Measurements from ENCODE around the gene DAB1.

DNA sequence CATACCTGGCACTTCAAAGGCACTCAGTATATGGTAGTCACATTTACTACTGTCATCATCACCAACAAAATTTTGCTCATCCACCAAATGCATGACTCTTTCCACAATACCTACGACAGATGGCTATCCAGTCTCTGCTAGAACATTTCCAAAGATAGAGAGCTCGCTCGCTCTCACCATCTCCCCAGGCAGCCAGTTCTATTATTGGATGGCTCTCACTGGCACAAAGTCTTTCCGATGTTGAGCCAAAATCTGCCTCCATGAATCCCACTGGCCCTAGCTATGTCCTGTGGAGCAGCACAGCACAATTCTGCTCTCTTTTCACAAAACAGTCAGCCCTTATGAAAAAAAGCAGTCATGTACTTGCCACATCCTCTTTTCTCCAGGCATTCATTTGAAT, 102.1 kb downstream of the DAB1 start:
- TF ChIP-seq, protein P1, sequence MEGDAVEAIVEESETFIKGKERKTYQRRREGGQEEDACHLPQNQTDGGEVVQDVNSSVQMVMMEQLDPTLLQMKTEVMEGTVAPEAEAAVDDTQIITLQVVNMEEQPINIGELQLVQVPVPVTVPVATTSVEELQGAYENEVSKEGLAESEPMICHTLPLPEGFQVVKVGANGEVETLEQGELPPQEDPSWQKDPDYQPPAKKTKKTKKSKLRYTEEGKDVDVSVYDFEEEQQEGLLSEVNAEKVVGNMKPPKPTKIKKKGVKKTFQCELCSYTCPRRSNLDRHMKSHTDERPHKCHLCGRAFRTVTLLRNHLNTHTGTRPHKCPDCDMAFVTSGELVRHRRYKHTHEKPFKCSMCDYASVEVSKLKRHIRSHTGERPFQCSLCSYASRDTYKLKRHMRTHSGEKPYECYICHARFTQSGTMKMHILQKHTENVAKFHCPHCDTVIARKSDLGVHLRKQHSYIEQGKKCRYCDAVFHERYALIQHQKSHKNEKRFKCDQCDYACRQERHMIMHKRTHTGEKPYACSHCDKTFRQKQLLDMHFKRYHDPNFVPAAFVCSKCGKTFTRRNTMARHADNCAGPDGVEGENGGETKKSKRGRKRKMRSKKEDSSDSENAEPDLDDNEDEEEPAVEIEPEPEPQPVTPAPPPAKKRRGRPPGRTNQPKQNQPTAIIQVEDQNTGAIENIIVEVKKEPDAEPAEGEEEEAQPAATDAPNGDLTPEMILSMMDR (IDR thresholded peaks at IDR 0.05; ENCODE audit: insufficient read depth, low read length, poor library complexity, severe bottlenecking): no peak
- TF ChIP-seq EZH2phosphoT487 (conservative IDR thresholded peaks at IDR 0.05; ENCODE audit: low read length): no peak
